Measurements from ENCODE around the gene PPIC.

Gene PPIC

GRCh38 chr5:123036391-123037103 lies at the start of gene PPIC:
Gene PPIC, minus strand, starts transcription at chr5:123036725. Its CDS starts 100 bp downstream, at chr5:123036625.
- H3K4me1 Mint-ChIP-seq, result peaks cover 20% of the 10 kb centered on the region
- peak within 1 kb of the TSS; percentile 84 for H3K4me3 Mint-ChIP-seq
- no peak within 1 kb of the TSS for H3K27ac Mint-ChIP-seq
- no peaks in the 10 kb centered on the region for H3K36me3 Mint-ChIP-seq
- peaks cover 74% of the 10 kb centered on the region for H3K27me3 Mint-ChIP-seq
- peak; percentile 67 for ATAC-seq
- no peaks in the 10 kb centered on the region for H3K9me3 Mint-ChIP-seq

DNA sequence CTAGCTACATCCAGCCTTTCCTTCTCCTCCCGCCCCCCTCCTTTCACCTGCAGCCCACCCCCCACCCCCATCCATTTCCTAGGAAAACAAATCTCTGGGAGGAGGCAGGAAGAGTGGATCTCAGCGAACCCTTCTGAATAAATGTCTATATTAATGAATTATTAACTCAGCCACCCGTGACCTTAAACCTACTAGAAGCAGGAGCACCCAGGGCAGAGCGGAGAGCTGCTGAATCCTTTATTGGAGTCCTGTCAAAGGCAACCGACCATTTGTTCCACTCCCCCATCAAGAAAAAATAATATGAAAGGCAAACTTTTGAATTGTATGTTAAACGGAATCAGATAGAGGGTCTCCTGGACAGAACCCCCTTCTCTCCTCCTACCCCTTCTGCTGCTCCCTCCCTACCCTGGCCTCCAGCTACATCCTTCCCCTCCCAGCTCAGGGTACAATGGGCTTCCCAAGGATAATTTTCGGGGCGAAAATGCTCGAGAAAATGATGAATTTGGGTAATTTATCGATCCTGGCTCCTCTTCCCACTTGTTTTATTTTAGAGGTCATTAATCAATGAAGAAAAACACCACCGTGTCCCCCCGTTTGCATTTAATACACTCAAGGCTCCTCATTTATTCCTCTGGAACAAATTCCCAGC lies 49.2 kb upstream of the PPIC start:
- no peaks in the 10 kb centered on the region for H3K36me3 Mint-ChIP-seq

GRCh38 chr5:123084730-123085605 lies 48.4 kb upstream of the PPIC start:
- no peak for ATAC-seq
- H3K4me1 Mint-ChIP-seq, result peaks cover 31% of the 10 kb centered on the region
- no peaks in the 10 kb centered on the region for H3K9me3 Mint-ChIP-seq

More for the DNA sequence above, 49.2 kb upstream of the PPIC start:
- peaks cover 82% of the 10 kb centered on the region for H3K27me3 Mint-ChIP-seq
- H3K4me3 Mint-ChIP-seq, result no peak overlapping the region
- H3K9me3 Mint-ChIP-seq, result no peaks in the 10 kb centered on the region
- peaks cover 34% of the 10 kb centered on the region for H3K4me1 Mint-ChIP-seq
- H3K27ac Mint-ChIP-seq, result no peak overlapping the region
- ATAC-seq, result no peak

GRCh38 chr5:123083298-123083697 lies 46.8 kb upstream of the PPIC start:
- H3K9me3 Mint-ChIP-seq, result no peaks in the 10 kb centered on the region
- H3K4me1 Mint-ChIP-seq, result peaks cover 20% of the 10 kb centered on the region
- ATAC-seq, result no peak
- no peaks in the 10 kb centered on the region for H3K36me3 Mint-ChIP-seq
- no peak overlapping the region for H3K4me3 Mint-ChIP-seq
- H3K27me3 Mint-ChIP-seq, result peaks cover 78% of the 10 kb centered on the region
- no peak overlapping the region for H3K27ac Mint-ChIP-seq

More at GRCh38 chr5:123084730-123085605, 48.4 kb upstream of the PPIC start:
- no peak overlapping the region for H3K4me3 Mint-ChIP-seq
- H3K27me3 Mint-ChIP-seq, result peaks cover 83% of the 10 kb centered on the region
- H3K27ac Mint-ChIP-seq, result no peak overlapping the region
- no peaks in the 10 kb centered on the region for H3K36me3 Mint-ChIP-seq

GRCh38 chr5:123080215-123080614 lies 43.7 kb upstream of the PPIC start:
- no peaks in the 10 kb centered on the region for H3K36me3 Mint-ChIP-seq
- ATAC-seq, result no peak
- peaks cover 69% of the 10 kb centered on the region for H3K27me3 Mint-ChIP-seq
- no peaks in the 10 kb centered on the region for H3K9me3 Mint-ChIP-seq
- no peaks in the 10 kb centered on the region for H3K4me1 Mint-ChIP-seq
- no peak overlapping the region for H3K4me3 Mint-ChIP-seq
- no peak overlapping the region for H3K27ac Mint-ChIP-seq

GRCh38 chr5:123075521-123076163 lies 39.1 kb upstream of the PPIC start:
- no peak for ATAC-seq
- H3K9me3 Mint-ChIP-seq, result no peaks in the 10 kb centered on the region

GRCh38 chr5:123068368-123068938 lies 31.9 kb upstream of the PPIC start:
- no peak overlapping the region for H3K27ac Mint-ChIP-seq
- peaks cover 35% of the 10 kb centered on the region for H3K27me3 Mint-ChIP-seq
- no peak overlapping the region for H3K4me3 Mint-ChIP-seq
- ATAC-seq, result no peak
- H3K36me3 Mint-ChIP-seq, result no peaks in the 10 kb centered on the region
- H3K9me3 Mint-ChIP-seq, result no peaks in the 10 kb centered on the region
- no peaks in the 10 kb centered on the region for H3K4me1 Mint-ChIP-seq

More at GRCh38 chr5:123075521-123076163, 39.1 kb upstream of the PPIC start:
- Mint-ChIP-seq H3K27me3 (peaks cover 63% of the 10 kb centered on the region), H3K27ac (no peak overlapping the region), H3K36me3 (no peaks in the 10 kb centered on the region), H3K4me1 (no peaks in the 10 kb centered on the region), H3K4me3 (no peak overlapping the region)

- H3K4me1 Mint-ChIP-seq, result no peaks in the 10 kb centered on the region
- H3K36me3 Mint-ChIP-seq, result no peaks in the 10 kb centered on the region
- peaks cover 7% of the 10 kb centered on the region for H3K9me3 Mint-ChIP-seq
- H3K4me3 Mint-ChIP-seq, result no peak overlapping the region
- no peak overlapping the region for H3K27ac Mint-ChIP-seq
- peaks cover 36% of the 10 kb centered on the region for H3K27me3 Mint-ChIP-seq
- ATAC-seq, result no peak
Observed at GRCh38 chr5:123066016-123066415, 29.5 kb upstream of the PPIC start.

GRCh38 chr5:123059455-123059854 lies 22.9 kb upstream of the PPIC start:
- Mint-ChIP-seq H3K27me3 (peaks cover 55% of the 10 kb centered on the region), H3K36me3 (no peaks in the 10 kb centered on the region), H3K9me3 (peaks cover 10% of the 10 kb centered on the region)

GRCh38 chr5:123051206-123051605 lies 14.7 kb upstream of the PPIC start:
- H3K27me3 Mint-ChIP-seq, result peaks cover 86% of the 10 kb centered on the region
- H3K9me3 Mint-ChIP-seq, result peaks cover 18% of the 10 kb centered on the region
- H3K36me3 Mint-ChIP-seq, result peaks cover 7% of the 10 kb centered on the region
- no peak overlapping the region for H3K27ac Mint-ChIP-seq
- H3K4me3 Mint-ChIP-seq, result no peak overlapping the region
- no peak for ATAC-seq
- no peaks in the 10 kb centered on the region for H3K4me1 Mint-ChIP-seq

More at GRCh38 chr5:123059455-123059854, 22.9 kb upstream of the PPIC start:
- H3K27ac Mint-ChIP-seq, result no peak overlapping the region
- no peak overlapping the region for H3K4me3 Mint-ChIP-seq
- peaks cover 6% of the 10 kb centered on the region for H3K4me1 Mint-ChIP-seq
- no peak for ATAC-seq

DNA sequence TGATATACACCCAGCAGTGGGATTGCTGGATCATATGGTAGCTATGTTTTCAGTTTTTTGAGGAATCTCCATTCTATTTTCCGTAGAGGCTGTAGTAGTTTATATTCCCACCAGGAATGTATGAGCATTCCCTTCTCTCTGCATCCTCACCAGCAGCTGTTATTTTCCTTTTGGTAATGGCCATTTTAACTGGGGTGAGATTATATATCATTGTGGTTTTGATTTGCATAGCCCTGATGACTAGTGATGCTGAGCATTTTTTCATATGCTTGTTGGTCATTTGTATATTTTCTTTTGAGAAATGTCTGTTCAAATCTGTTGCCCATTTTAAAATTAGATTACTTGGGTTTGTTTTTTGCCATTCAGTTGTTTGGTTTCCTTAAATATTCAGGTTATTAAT lies 11.2 kb upstream of the PPIC start:
- Mint-ChIP-seq H3K4me3 (no peak overlapping the region), H3K27me3 (peaks cover 87% of the 10 kb centered on the region), H3K36me3 (peaks cover 7% of the 10 kb centered on the region), H3K4me1 (no peaks in the 10 kb centered on the region), H3K27ac (no peak overlapping the region), H3K9me3 (peaks cover 14% of the 10 kb centered on the region)
- ATAC-seq, result no peak

DNA sequence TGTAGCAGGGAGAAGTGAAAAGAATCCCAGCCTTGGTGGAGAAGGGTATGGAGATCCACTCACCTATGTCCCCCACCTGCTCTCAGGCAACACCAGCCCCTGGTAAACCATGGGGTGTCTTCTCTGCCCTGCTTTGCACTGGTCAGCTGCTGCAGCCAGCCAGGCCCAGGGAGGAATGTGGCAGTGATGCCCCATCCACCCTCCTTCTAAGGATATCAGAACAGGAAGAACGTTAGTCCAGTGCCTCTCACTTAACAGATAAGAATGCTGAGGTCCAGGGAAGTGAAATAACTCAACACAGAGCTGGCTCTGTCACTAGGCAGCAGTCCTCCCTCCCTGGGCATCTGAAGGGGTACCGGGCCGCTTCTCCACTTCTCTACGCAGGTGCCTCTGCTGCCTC lies 9.7 kb upstream of the PPIC start:
- Mint-ChIP-seq H3K27ac (no peak overlapping the region), H3K4me1 (no peaks in the 10 kb centered on the region), H3K36me3 (peaks cover 1% of the 10 kb centered on the region), H3K27me3 (peaks cover 72% of the 10 kb centered on the region), H3K4me3 (no peak overlapping the region), H3K9me3 (peaks cover under 1% of the 10 kb centered on the region)
- ATAC-seq, result peak; percentile 45

- Mint-ChIP-seq H3K4me3 (no peak overlapping the region), H3K9me3 (no peaks in the 10 kb centered on the region), H3K27ac (no peak overlapping the region), H3K27me3 (peaks cover 61% of the 10 kb centered on the region), H3K4me1 (no peaks in the 10 kb centered on the region), H3K36me3 (no peaks in the 10 kb centered on the region)
- no peak for ATAC-seq
Observed at GRCh38 chr5:123044926-123045617, 8.5 kb upstream of the PPIC start.

DNA sequence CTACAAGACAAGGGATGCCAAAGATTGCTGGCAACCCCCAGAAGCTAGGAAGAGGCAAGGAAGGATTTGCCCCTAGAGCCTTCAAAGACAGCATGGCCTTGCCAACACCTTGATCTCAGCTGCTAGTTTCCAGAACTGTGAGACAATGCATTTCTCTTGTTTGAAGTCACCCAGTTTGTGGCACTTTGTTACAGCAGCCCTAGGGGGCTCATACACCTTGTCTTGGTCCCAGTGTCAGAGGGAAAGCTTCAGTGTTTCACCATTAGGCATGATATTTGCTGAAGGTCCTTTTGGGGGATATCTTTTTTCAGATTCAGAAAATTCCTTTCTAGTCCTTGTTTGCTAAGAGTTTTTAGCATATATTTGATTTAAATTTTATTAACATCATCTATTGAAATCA lies 3.1 kb upstream of the PPIC start:
- Mint-ChIP-seq H3K4me3 (no peak overlapping the region), H3K4me1 (peaks cover 16% of the 10 kb centered on the region), H3K27me3 (peaks cover 62% of the 10 kb centered on the region), H3K36me3 (no peaks in the 10 kb centered on the region), H3K27ac (no peak overlapping the region), H3K9me3 (no peaks in the 10 kb centered on the region)
- no peak for ATAC-seq
